ENCODE data around the gene PSMD2.

GRCh38 chr3:184328516-184328915 lies 29.5 kb downstream of the PSMD2 start:
- no peak for TF ChIP-seq CTCF (IDR thresholded peaks at IDR 0.05; ENCODE audit: low read length)
- no peak for TF ChIP-seq EZH2phosphoT487 (IDR thresholded peaks at IDR 0.05; ENCODE audit: low read length)
